Measurements from ENCODE around the gene ATE1.
"Not testable (repeated sequence)": the region's sequence is repeated elsewhere in the genome, so short reads cannot be mapped to it uniquely, and the experiment has no call there.

Gene ATE1

DNA sequence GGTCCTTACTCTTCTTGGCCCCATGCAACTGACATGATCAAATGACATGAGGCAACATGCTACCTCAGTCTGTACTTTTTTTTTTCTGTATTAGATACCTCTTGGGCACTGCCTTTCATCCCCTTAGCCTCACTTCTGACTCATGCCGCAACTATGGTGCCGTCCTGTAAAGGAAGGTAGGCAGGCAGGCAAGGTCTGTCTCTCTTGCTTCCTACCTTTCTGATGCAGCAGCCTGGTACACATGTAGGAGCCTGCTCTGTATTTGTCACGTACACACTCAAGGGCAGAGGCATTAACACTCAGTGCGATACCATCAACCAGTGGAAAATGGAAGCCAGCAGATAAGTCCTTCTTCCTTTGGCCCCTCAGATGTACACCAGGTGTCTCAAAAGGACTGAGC is 146.7 kb downstream of the ATE1 start:
- DNase-seq = no peak

DNA sequence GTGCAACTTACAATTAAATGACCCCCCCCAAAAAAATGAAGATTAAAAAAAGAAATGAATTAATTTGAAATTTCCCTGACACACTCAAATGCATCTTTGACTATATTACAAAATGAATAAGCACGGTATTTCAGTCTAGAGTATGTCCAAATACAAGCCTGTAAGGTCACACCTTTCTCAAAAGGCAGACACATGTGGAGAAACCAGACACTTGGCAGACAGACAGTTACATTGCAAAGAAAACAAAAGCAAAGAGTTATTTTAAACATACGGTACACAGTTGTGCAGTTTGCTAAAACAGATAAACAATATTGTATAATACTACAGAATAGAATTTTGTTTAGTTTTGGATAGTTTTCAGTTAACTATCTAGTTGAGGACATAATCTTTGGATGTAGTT is 153.0 kb downstream of the ATE1 start:
- DNase-seq = no peak

DNA sequence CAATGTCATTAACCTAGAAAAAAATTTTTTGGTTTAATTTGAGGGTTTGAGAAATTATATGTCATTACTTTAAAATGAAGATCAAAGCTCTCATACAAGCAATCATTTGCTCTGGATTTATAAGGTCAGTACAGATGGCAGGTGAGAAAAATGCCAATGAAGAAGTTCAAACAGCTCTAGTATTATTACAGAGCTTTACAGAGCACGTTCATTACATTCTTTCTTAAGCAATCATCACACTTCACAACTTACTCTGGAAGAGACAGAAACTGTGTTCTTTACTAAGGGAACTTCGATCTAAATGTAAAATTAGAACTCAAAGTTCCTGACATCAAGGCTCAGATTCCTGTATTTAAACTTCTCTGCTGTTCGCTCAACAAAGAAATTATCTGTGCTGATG is 153.4 kb downstream of the ATE1 start:
- DNase-seq = no peak

DNA sequence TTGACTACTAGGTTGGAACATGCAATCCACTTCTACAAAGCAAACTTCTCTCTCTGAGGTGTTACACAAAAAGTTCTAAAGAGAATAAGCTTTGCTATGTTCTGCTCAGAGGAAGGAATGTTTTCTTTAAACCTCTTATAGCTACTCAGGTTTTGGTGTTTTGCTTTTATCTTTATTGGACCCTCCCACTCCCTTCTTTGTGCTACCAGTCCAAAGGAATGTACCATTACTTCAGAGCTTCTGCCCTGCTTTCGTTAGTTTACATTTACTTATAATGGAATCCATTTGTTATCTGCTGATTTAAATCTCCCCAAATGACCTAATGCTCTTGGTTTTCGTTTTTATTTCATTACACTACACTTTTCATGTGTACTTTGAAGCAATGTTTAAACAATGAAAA is 154.9 kb downstream of the ATE1 start:
- no peak for DNase-seq

DNA sequence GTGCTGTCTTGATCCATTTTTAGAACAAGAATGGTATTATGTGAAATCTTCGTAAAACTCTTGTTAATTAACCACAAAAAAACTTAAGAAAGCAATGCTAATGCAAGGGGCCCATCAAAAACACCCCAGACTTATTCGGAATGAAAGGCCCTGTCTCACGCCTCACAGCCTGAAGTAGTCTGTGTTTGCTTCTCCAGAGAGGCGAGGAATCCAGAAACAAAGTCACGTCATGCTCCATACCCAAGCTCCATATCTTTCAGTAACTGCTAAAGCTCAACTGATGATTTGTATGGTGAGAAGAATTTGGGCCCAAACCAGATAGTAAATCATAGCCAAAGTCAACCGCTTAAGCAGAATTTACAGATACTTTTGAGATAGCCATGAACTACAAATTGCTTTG is 155.4 kb downstream of the ATE1 start:
- no peak for DNase-seq

DNA sequence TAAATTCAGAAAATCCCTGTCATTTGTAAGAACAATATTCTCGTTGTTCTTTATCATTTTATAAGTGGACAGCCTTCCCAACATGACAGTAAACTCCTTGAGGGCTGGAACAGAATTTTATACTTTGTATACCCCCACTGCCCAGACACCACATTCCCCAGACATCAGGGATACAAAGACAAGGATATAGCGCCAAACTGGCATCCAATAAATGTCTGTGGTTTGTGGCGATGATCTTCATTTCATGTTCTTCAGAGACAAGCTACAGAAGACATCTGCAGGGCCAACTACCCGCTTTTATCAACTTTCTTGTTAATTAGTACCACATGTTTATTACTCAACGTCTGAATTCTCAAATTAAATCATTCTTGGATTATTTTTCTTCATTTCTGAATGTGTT is 155.9 kb downstream of the ATE1 start:
- DNase-seq = no peak

DNA sequence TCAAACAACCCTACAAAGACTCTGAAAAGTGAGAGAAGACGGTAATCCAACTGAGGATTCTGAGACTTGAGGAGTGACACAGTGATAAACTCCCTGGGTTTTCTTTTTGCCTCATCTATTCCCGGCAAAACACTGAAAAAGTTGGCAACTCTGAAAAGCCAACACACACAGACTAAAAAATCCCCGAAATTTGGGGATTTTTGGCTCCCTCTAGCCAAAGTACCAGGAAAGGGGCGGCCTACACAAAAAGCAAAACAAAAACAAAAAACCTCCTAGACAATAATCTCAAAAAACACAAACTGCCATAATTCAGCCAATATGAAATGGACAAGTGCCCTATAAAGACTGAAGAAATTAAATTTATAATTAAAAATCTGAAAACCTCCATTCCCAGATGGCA is 161.4 kb downstream of the ATE1 start:
- no peak for DNase-seq

DNA sequence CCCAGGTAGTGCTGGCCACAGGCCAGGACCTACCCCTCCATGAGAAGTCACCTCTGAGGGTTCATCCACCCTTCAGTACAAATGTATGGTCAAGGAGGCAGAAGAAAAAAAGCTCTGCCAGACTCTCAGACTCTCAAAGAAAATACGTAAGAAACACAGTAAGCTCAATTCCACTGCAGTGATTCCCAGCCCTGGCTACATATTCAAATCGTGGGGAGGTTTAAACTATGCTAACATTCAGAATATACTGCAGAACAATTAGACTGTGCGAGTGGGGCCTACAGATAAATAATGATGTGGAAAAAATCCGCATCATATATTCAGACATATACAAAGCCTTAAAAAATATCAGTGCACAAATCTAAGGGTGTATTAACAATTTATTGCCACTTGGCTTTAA is 162.6 kb downstream of the ATE1 start:
- DNase-seq = no peak

DNA sequence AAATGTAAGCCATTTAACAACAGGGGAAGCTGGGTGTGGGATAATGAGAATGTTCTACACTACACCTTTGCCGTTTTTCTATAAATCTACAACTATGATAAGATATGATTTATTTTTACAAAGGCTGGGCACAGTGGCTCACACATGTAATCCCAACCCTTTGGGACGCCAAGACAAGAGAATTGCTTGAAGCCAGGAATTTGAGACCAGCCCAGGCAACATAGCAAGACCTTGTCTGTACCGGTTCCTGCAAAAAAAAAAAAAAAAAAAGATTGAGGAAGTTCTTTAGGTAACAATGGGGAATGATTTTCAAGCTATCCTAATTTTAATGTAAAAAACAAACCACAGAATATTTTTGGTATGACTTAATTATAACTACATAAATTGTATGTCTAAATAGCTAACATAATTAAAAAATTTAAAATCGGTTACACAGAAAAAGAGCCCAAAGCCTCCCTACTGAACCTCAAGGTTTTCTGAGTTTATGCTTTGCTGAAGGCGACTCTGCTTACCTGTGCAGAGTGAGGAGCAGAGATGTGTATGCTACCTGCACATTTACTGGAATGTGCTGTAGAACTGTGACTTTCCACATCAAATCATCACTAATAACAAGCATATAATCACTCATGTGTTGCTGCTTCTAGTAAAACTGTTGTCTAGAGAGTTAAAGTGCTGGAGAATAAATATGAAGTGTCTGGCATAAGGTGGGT is 163.4 kb downstream of the ATE1 start:
- DNase-seq = no peak

DNA sequence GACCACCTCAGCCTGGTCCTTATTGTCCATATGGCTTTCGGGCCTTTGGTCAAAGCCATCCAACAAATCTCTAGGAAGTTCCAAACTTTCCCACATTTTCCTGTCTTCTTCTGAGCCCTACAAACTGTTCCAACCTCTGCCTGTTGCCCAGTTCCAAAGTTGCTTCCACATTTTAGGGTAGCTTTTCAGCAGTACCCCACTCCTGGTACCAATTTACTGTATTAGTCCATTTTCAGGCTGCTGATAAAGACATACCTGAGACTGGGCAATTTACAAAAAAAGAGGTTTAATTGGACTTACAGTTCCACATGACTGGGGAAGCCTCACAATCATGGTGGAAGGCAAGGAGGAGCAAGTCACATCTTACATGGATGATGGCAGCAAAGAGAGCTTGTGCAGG is 170.6 kb downstream of the ATE1 start:
- DNase-seq = not testable (repeated sequence)

DNA sequence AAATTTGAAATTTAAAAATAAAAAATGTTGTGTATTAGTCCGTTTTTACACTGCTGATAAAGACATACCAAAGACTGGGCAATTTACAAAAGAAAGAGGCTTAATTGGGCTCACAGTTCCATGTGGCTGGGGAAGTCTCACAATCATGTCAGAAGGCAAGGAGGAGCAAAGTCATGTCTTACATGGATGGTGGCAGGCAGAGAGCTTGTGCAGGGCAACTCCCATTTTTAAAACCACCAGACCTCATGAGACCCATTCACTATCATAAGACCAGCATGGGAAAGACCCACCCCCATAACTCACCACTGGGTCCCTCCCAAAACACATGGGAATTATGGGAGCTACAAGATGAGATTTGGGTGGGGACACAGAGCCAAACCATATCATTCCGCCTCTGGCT is 172.3 kb downstream of the ATE1 start:
- DNase-seq = not testable (repeated sequence)

DNA sequence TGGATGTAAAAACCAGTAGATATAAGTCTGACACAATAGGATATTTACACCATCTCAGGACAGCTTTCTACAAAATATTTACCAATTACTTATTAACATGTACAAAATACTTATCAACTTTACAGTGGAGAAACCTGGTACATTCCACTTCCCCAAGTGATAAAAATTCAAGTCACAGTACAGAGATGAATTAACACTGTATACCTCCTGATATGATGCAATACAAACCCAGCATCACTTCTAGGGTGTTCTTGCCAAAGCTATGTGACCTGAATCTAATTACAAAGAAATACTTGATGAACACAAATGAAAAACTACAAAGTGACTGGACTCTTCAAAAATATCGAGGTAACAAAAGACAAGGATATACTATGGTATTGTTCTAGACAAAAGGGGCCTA is 173.2 kb downstream of the ATE1 start:
- no peak for DNase-seq

DNA sequence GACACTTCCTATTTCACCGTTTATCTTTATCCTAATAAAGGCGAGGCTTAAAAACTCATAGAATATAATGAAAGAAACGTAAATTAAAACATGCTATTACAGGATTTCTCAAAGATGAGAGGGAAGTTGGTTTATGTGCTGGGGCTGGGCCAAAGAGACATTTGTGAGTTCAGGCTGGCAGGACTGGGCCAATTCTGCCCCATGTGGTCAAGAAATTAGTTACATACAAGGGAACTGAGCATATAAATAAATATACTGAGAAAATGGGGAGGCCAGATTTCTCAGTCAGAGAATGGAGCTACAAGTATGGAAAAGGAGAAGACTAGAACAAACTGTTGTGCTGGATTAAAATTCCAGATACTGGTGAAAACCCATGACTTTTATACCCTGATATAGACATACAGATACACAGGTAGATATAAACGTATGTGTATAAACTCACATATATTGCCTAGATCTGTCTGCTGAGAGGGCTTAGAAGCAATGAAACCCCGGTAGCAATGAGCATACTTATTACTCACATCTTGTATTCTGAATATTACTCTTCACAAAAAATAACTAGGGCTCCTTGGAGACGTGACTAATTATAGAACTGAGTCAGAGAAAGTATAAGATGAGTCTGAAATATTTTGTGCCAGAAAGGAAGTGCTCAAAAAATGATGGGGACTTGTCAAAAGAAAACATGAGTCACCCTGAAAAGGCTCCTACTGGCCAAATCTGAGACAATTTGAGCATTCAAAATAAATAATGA is 173.9 kb downstream of the ATE1 start:
- no peak for DNase-seq

DNA sequence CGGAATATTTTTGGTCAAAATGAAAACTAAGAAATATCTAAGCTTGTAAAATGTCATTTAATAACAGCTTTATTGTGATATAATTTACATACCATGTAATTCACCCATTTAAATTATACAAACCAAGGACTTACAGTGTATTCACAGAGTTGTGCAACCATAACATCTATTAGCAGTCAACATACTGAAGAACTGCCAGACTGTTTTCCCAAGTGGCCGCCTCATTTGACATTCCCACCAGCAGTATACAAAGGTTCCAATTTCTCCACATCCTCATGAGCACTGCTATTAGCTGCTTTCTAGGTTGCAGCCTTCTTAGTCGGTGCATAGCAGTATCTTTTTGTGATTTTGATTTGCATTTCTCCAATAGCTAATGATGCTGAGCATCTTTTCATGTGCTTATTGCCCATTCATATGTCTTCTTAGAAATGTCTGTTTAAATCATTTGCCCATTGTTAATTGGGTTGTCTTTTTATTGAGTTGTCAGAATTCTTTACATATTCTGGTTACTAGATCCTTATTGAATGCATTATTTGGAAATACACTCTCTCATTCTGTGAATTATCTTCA is 176.6 kb downstream of the ATE1 start:
- DNase-seq = no peak

DNA sequence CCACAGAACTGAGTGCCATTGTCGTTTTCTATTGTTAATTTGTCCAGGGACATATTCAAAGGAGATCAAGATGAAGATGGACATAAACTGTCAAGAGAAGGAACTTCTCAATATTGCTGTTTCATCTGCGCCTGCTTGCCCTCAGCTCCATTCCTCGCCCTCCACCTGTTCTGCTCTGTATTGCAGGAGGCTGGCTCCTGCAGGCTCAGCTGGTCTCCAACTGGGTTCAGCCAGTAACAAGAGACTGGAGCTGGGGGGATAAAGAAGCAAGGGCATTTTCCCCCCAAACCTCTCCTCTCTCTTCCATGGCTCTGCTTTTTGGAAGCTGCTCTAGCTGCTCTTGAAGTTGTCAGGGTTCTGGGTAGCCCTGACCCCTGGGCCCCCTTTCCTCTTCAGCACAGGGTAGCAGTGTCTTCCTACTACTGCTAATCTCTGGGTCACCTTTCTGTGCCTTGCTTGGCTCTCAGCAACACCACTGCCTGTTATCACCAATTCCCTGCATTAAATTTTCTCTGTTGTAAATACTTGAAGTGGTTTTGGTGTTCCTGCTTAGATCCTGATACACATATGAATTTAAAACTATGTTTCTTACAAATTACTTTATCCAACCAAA is 180.6 kb downstream of the ATE1 start:
- DNase-seq = no peak

DNA sequence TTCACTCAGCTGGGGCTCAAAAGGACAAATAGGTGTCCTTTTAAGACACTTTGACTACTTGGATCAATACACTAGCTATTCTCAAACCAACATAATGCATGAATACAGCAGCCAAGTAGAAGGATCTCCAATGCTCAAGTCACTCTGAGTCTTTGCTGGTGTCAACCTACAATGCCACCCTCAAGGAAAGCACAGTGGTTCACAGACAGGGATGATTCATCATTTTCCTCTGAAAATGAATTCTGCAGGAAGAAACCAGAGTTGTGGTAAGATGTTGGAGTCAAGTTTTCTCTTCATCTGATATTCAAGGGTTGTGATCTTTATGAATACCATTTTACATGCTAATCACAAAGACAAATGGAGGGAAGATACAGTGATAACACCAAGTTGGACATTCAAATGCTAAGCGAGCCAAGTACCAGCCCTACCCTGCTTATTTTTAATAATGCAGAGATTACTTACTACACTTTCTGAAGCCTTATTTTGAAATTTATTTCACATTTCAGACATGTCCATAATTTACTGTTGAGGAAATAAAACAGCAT is 186.5 kb downstream of the ATE1 start:
- DNase-seq = no peak

DNA sequence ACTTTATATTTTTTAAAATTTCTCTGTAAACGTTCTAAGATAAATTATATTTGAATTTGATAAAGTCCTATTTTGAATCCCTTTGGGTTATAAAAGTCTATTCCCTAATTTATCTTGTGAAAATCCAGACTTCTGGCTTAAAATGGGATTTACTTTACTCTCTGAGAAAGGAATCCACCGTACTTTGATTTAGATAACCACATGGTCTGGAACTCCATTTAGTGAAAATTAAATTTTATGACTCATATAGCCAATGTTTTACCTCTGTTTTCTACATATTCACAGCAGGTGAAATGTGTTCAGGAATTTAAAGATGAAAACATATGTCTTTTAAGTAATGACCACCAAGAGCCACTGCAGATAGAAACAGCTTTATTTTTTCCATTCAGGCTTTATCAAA is 187.8 kb downstream of the ATE1 start:
- DNase-seq = no peak

DNA sequence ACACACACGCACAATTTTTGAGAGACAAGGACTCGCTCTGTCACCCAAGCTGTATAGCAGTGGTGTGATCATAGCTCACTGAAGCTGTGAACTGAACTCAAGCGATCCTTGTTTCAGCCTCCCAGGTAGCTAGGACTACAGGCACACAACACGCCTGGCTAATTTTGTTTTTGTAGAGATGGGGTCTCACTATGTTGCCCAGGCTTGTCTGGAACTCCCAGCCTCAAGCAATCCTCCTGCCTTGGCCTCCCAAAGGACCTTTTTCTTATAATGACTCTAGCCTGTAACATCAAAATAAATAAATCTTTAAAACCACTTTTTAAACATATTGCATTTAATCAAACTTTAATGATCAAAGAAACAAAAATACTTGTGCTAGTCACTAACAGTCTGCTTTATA is 188.7 kb downstream of the ATE1 start:
- DNase-seq = no peak

DNA sequence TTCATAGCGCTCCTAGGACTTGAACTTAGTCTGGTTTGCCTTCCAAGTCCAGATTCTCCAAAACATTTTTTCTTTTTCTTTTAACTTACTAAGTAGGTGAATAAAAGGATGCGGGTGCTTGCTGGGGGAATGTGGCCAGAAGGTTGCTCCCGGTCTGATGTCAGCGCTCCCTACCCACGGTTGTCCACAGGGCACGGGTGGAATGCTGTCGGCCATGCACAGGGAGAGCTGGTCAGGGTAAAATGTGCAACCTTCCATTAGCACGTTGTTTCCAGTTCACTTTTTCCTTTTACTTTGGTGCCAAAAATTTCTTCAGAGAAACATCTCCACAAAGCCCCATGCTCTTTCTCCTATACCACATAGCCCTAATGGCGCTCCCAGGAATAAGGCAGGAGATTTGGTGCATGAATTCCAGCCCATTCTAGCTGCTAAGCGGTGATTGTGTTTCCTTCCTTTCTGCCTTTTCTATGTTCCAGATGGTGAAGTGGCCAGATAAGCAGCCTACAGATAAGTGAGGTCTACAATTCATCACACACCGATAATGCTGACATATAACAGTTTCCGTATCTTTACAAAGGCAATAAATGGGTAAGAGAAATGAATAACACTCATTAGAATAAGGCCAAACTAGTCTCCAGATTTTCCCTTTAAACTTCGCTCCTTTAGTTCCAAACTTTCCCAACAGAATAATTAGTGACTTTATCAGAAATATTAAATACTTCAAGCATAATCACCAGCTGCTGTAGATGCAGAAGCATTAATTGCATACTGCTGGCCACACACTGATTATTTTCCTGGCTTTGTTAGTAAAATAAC is 191.3 kb downstream of the ATE1 start:
- DNase-seq = no peak

DNA sequence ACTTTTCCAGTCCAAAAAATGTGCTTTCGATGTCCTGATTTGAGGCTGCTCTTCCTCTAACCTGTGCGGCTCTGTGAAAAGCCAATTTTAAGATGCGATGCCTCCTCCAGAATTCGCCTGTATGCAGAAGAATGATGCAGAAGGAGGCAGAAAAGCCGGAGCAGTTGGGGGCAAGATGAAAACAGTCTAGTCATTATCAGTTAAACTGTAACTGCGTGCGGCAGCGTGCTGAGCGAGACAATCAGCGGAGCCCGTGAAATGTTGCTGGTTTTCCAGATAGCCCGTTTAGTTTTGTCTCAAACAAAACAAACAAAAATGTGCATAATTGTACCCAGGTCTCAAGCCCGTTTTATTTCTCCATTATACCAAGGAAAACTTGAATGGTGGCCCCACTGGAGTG is 192.6 kb downstream of the ATE1 start:
- DNase-seq = no peak

DNA sequence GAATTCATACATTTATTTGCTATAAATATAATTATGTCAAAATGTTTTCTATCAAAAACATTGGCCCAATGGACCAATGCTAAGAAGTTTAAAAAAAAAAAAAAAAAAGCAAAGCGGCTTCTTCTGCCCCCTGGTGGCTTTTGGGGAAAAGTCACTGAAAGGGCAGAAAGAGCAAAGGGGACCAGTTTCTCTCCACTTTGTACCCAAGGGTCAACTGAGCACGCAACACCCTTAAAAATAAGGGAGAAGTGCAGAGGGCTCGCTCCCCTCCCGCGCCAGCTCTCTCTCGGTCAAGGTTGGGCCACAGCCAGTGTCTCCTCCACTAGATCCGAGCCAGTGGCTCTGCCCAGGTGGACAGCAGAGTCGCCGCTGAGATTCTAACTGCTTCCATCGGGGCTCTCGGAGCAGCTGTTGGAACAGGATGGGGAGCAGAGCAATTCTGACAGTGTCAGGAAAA is 193.2 kb downstream of the ATE1 start:
- no peak for DNase-seq

DNA sequence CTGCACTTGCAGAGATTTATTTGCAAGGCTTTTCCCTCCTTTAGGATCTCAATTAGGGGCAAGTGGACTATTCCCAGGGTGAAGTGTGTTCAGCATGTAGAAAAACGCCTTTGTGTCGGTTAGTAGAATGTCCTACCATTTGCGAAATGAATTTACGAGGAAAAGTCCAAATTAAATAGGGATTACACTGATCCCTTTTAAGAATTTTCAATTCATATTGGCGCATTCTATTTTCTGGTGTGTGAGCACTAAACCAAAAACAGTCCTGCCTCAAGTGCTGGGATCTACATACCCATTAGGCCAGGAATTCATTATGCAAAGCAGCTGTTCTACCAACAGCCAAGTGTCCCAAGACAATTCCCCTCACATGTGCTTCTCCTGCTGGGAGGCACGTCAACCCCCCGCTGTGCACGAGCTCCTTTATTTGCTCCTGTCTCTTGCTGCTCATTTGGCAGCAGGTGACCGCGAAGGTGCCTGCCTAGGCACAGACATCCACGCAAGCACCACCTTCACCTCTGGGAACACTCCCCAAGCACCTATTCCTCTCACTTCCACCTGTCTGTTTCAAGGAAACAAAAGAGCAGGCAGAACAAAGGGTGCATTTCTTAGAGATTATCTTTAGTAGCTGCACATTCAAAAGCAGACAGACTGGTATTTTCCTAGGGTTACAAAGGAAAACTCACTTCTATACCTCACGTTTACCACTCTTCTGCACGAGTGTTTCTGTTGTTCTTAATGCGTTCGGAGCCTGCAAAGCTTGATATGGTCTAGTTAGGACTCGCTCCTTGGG is 195.0 kb downstream of the ATE1 start:
- peak; percentile 28 for DNase-seq

Measured in NCI-H345 (cell line).